GM18499 (cell line): ENCODE measurements around the gene SYTL1.

Source experiments
- ATAC-seq: cut with Tn5 transposase; IDR thresholded peaks from one replicate; pipeline ENCODE4 v1.9.1; 2021; ENCODE audit warnings: moderate number of reproducible peaks; ENCODE audit not compliant: insufficient read depth, unreplicated experiment

SYTL1 gene

DNA sequence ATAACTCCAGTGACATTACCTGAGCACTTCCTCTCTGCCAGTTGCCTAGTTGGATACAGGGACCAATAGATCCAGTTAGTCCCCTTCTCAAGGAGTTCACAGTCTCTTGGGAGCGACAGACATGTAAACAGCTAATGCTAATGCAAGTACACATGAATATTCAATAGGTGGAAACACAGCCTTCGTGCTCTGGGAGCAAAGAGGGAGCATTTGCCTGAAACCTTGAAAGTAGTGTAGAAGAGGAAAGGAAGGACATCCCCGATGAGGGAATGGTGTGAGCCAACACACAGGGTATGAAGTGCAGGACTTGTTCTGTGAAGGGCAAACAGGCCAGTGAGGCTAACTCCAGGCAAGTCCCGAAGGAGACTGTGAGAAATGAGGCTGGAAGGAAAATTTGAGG, 23.7 kb upstream of the SYTL1 start:
- ATAC-seq = no peak

GRCh38 chr1:27318596-27318995, 23.2 kb upstream of the SYTL1 start:
- ATAC-seq = no peak

DNA sequence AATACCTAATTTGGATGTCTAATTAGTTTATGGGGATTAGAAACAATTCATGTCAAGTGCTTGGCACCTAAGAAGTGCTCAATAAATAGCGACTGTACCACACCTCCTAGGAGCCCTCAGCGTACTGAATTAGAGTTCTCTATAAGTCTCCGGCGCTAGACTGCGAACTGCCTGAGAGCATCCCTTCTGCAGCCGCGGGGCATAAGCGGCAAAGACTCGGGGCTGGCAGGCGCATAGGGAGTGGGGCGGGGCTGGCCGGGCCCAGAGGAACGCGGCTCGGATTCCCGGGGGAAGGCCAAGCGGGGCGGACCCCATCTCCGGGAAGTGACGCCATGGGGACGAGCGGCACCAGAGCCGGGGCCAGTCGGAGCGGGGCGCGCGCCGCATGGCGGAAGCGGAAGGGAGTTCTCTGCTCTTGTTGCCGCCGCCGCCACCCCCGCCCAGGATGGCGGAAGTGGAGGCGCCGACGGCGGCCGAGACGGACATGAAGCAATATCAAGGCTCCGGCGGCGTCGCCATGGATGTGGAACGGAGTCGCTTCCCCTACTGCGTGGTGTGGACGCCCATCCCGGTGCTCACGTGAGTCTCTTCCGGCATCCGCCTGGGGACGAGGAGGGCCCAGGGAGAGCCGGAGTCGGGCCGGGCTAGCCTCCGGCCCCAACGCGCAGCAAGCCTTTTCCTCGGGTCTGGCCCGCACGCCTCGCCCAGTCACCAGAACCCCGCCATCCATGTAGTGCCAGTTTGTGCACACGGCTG, 19.8 kb upstream of the SYTL1 start, which contains the start of gene TMEM222:
Gene TMEM222 (plus strand): TSS at position 351 of the 756 bp plus-strand sequence. CDS start 35 bp downstream, at position 386.
- peak; percentile 65 for ATAC-seq

DNA sequence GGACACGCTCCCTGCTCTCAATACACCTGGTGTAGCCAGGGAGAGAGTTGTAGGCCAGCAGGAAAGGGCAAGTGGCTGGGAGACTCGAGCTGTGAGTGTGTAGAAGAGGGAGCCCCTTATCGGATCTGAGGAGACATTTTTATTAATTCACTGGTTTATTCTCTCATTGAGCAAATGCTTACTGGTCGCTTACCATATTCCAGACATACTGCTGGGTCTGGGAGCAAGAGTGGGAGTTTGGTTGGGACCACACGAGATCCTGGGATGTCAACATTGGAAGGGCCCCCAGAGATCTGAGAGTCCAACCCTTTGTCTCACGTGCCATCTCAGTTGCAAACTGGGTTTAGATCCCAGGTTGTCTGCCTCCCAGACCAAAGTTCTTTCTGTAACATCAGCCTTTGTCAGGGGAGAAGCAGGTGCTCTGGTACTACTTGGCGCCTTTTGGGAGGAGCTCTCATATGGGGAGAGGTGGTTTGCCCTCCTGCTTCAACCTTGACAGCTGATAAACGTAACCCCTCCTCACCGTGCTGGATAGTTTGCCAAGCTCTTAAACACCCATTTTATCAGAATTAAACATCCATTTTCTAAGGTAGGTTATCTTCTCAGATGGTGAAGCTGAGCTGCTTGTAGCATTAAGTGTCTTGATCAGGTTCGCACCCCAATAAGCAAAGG, 19.1 kb upstream of the SYTL1 start:
- no peak for ATAC-seq

GRCh38 chr1:27325286-27325685, 16.5 kb upstream of the SYTL1 start:
- ATAC-seq = no peak

- ATAC-seq = no peak
Observed at GRCh38 chr1:27327964-27328363, 13.9 kb upstream of the SYTL1 start.

GRCh38 chr1:27330786-27331185, 11.0 kb upstream of the SYTL1 start:
- no peak for ATAC-seq

DNA sequence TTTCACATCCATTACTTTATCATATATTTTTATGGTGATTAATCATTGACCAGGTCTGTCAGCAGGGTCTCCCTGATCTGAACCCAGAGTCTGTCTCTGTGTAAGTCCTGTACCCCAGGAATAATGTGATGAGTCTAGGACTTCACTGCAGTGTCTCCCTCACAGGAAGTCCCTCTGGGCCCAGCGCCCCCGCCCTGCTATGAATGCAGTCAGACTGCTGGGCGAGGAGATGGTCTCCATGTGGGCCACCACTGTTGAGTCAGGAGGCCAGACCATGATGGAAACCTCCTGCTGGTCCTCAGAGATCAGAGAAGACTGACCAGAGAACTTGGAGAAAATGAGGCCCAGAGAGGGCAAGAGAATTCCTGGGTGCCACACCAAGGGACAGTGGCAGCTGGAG, 10.4 kb upstream of the SYTL1 start:
- no peak for ATAC-seq

GRCh38 chr1:27331922-27332321, 9.9 kb upstream of the SYTL1 start:
- no peak for ATAC-seq

DNA sequence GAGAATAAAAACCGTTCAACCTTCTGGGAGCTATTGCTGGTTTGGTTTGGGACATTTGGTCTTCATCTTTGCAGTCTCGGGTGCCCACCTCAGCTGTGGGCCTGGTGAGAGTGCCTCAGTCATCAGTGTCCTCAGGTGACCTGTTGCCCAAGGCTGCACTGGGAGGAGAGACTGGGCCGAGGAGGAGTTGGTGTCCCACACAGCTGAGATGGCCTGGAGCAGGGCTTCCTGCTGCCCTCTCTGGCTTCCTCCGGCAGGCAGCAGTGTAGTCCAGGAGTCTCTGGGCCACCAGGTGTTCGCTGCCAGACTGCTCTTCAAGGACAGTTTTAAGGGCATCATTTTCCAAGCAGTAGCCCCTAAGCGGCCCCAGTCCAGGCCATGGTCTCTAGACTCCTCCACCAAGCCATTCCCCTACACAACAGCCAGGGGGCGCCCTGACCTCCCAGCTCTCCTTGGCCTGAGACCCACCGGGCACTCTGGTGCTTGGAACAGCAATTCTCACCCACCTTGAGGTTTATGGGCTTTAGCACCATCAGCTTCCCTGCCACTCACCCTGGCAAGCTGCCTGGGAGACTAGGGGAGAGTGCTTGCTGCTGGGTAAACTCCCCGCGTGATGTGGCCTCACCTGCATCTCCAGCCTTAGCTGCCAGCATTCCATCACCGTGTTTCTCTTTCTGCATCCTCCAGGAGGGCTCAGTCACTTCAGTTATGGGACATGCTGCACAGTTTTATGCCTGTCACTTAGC, 9.1 kb upstream of the SYTL1 start:
- no peak for ATAC-seq

DNA sequence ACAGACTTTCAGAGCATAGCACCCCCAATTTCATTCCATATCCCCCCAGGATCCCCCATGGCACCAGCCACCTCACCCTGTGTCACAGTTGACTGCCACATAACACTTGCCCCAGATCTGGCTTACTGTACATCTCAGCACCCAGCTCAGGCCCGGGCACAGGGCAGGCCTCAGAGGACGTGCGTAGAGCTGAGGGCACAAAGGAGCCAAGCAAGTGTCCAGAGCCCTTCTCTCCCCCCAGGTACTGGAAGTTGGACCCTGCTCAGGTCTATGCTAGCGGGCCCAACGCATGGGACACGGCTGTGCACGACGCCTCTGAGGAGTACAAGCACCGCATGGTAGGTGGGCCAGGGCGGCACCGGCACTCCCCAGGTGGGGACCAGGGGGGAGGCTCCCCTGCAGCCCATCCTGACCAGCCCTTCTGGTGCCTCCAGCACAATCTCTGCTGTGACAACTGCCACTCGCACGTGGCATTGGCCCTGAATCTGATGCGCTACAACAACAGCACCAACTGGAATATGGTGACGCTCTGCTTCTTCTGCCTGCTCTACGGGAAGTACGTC, 8.0 kb upstream of the SYTL1 start:
- ATAC-seq = no peak

DNA sequence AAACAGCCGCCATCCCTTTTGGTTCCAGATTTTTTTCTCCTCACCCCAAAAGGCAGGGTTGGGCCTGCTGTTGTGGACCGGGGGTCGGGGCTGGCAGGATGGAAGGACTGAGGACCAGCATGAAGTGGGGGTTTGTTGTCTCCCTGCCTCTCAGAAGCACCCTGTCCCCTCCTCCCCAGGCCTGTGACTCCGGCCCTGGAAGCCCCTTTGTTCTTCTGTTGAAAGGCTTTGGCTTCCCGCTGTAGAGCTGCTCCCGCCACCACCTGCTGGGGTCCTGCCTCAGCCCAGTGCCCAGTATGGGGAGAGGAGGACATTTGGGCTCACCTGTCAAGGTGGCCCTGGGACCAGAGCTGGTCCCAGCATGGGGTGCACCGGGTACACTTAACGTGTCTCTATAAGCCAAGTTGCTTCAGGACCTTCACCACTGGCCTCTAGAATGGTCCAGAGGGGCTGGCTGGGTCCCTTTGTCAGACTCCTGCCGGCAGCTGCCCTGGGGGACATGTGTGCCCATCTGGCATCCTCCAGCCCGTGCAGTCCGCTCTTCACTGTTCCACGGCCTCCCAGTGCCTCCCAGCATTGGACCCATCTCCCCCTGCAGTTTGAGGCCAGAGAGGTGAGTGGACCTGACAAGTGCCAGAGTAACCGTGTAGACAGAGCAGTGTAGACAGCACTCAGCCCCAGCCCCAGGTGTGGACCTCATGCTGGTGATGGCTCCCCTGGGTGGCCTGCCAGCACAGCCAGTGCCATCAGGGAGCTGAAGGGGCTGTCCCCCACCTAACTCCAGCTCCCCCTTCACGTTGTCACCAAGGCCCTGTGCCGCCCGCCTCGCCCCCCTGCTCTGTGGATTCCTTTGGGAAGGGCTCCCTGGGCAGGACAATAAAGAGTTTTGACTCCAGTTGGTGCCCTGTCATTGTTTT, 6.1 kb upstream of the SYTL1 start:
- no peak for ATAC-seq

- no peak for ATAC-seq
Observed at GRCh38 chr1:27336756-27337155, 5.1 kb upstream of the SYTL1 start.

DNA sequence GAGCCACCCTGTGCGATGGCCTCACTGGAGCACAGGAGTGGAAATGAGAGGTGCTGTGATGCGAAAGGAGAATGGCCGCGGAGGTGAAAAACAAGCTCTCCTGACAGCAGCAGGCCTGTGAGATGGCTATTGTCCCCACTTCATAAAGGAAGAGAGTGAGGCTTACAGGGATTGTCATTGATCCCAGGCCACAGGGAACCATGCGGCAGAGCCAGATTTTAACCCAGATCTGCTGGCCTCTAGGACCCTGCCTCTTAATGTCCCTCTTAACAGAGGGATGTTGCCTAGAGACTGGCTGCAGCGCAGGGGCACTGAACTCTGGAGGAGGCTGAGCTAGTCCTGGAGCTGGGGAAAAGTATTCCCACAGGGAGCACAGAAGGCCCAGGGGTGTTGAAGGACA, 3.1 kb upstream of the SYTL1 start:
- no peak for ATAC-seq

- ATAC-seq = no peak
Observed at GRCh38 chr1:27339213-27339612, 2.6 kb upstream of the SYTL1 start.

GRCh38 chr1:27342391-27342777, 562 bp downstream of the SYTL1 start:
- ATAC-seq = no peak

DNA sequence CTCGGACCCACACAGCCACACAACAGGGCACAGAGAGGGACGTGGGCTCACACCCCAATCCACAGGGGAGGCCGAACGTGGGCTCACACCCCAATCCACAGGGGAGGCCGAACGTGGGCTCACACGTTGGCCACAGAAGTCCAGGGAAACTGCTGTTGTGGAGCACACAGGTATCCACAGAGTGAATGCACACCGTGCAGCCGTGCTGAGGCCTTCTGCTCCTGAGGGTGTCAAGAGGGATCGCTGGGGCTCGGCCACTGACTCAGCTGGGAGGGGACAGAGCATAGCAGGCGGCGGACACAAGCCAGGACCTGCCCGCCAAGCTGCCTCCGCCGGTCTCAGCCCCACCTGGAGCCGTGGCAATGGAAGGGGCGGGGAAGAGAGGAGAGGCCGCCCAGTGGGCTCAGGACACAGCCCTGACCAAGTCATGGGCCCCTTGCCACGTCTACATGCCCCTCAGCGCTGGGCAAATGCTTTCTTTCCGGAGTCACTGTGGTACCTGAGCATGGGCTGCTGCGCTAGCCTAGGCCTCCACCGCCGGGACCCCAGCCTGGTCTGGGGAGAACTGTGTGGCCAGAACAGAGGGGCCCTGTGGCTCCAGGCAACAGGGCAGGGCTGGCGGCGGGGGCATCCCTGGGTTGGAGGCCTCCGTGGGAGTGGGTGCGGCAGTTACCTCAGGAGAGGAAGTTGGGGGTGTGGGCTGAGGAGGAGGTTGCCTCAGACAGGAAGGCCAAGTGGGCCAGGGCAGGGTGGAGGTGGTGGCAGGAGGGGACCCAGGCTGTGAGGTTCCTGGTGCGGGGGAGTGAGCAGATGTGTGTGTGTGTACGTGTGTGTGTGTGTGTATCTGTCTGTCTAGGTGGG, 1.2 kb downstream of the SYTL1 start:
- no peak for ATAC-seq

- ATAC-seq = no peak
Observed at GRCh38 chr1:27343639-27344025, 1.8 kb downstream of the SYTL1 start.

DNA sequence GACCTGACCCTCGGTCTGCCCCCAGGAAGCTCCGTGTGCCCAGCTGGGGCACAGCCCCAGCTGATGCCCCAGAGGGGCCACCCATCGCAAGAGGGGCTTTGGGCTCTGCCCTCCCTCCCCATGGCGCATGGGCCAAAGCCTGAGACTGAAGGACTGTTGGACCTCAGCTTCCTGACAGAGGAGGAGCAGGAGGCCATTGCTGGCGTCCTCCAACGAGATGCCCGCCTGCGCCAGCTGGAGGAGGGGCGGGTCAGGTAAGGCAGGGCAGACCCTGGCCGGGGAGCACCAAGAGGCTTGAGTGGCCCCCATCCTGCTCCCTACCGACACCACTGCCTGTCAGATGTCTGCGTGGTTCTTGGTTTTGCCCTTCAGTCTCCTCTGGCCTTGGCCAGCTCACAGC, 3.5 kb downstream of the SYTL1 start:
- no peak for ATAC-seq
